ENCODE data around the gene MICALL1.

DNA sequence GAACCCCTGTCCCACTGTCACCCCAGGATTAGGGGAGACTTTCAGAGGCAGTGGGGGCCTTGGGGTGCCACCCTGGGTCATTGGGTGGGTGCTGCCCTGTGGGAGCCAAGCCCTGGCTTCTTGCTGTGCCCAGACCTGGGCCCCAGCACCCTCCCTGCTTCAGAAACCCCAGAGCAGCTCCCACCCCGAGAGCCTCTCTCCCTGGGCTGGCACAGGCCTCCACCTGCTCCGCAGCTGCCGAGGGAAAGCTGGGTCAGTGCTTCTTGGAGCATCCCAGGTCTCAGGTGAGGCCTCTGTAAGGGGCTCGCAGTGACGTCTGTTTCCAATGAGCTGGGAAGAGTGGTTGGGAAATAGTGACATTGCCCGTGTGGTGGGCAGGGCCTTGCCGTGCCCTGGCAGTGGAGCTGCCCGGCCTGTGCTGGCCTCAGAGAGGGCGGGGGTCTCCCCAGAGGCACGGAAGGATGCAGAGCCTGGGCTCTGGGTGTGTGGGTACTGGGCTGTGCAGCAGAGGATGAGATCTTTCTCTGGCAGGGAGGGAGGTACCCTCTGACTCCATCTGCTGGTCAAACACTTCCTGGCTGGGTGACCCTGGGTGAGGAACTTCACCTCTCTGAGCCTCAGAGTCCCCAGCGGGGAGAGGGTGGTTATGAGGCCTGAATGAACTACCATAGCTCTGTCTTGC lies 24.3 kb downstream of the MICALL1 start:
- TF ChIP-seq FOXM1 (IDR thresholded peaks at IDR 0.05; ENCODE audit: borderline replicate concordance), result no peak
- TF ChIP-seq BHLHE40 (IDR thresholded peaks at IDR 0.05; ENCODE audit: borderline replicate concordance), result no peak
- no peak for TF ChIP-seq NFRKB (IDR thresholded peaks at IDR 0.05)
- TF ChIP-seq, protein P1, sequence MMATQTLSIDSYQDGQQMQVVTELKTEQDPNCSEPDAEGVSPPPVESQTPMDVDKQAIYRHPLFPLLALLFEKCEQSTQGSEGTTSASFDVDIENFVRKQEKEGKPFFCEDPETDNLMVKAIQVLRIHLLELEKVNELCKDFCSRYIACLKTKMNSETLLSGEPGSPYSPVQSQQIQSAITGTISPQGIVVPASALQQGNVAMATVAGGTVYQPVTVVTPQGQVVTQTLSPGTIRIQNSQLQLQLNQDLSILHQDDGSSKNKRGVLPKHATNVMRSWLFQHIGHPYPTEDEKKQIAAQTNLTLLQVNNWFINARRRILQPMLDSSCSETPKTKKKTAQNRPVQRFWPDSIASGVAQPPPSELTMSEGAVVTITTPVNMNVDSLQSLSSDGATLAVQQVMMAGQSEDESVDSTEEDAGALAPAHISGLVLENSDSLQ (IDR thresholded peaks at IDR 0.05), result no peak

All from HEK293T (cell line).